CD4-positive, alpha-beta memory T cell (primary cell): ENCODE measurements around the gene ATP5PD. TPM values are rescaled to one million over a fixed set of nuclear protein-coding genes. Genes with fewer than 3 reads are reported as not detected.

ENCODE experiments used
- CTCF ChIA-PET: fragments of 350-600 bp; sonication (Branson Sonifier 250); formaldehyde crosslinking; loops from one replicate; lab custom pipeline; 2021; ENCODE audit warnings: inconsistent platforms; ENCODE audit not compliant: partially characterized antibody; lab: Charles Lee
- POLR2A ChIA-PET: fragments of 350-600 bp; sonication (Branson Sonifier 250); formaldehyde crosslinking; loops from one replicate; lab custom pipeline; 2021; ENCODE audit not compliant: partially characterized antibody; lab: Charles Lee
- DNase-seq, 5 donors: peaks; one replicate each; pipeline versions ENCODE4 v3.0.0 to v3.0.0-alpha.2; 2020 to 2022; ENCODE audit warnings: mixed read lengths in 1 of 5
- H3K27ac ChIP-seq: one replicate; pipeline ENCODE4 v1.7.0; 2013; ENCODE audit warnings: low read depth, low read length
- H3K27me3 ChIP-seq: 2 replicates; pipeline ENCODE4 v1.7.0; 2013; ENCODE audit warnings: mild to moderate bottlenecking, low read length, moderate library complexity; ENCODE audit not compliant: insufficient read depth
- H3K36me3 ChIP-seq: 2 replicates; pipeline ENCODE4 v1.7.0; 2013; ENCODE audit warnings: mild to moderate bottlenecking, low read length, moderate library complexity; ENCODE audit not compliant: insufficient read depth
- H3K4me1 ChIP-seq: 2 replicates; pipeline ENCODE4 v1.7.0; 2013; ENCODE audit warnings: mild to moderate bottlenecking, low read length, moderate library complexity; ENCODE audit not compliant: insufficient read depth
- H3K4me3 ChIP-seq, 2 donors: one replicate each; pipeline ENCODE4 v1.7.0; 2013; ENCODE audit warnings: low read length in 2 of 2, mild to moderate bottlenecking in 1 of 2
- H3K9me3 ChIP-seq, 2 donors: one replicate each; pipeline ENCODE4 v1.7.0; 2013; ENCODE audit warnings: low read length in 2 of 2, control low read depth in 1 of 2; ENCODE audit not compliant: control insufficient read depth in 1 of 2
- H3K27ac Mint-ChIP-seq, 7 donors: one replicate each; pipeline ENCODE4 v1.8.0; 2020 to 2021; ENCODE audit warnings: mixed read lengths in 7 of 7, mild to moderate bottlenecking in 6 of 7, inconsistent platforms in 3 of 7, moderate library complexity in 3 of 7
- H3K27me3 Mint-ChIP-seq, 2 donors: one replicate each; pipeline ENCODE4 v1.8.0; 2020 to 2021; ENCODE audit warnings: mixed read lengths in 2 of 2
- H3K36me3 Mint-ChIP-seq, 2 donors: one replicate each; pipeline ENCODE4 v1.8.0; 2020 to 2021; ENCODE audit warnings: mixed read lengths in 2 of 2, inconsistent platforms in 1 of 2, mild to moderate bottlenecking in 1 of 2
- H3K4me1 Mint-ChIP-seq, 4 donors: one replicate each; pipeline ENCODE4 v1.8.0; 2020 to 2021; ENCODE audit warnings: mixed read lengths in 4 of 4, mild to moderate bottlenecking in 1 of 4
- H3K4me3 Mint-ChIP-seq, 8 donors: one replicate each; pipeline ENCODE4 v1.8.0; 2020 to 2021; ENCODE audit warnings: mixed read lengths in 8 of 8, mild to moderate bottlenecking in 7 of 8, moderate library complexity in 6 of 8, inconsistent platforms in 3 of 8
- H3K9me3 Mint-ChIP-seq, 8 donors: one replicate each; pipeline ENCODE4 v1.8.0; 2020 to 2021; ENCODE audit warnings: mixed read lengths in 8 of 8, mild to moderate bottlenecking in 5 of 8, inconsistent platforms in 3 of 8, moderate library complexity in 1 of 8
- intact Hi-C: fragments of 100-400 bp; cut with micrococcal nuclease; formaldehyde crosslinking; loops from one replicate; pipeline ENCODE4 v1.15.1; 2023
- polyA plus RNA-seq, 2 donors: library from polyadenylated mRNA; unstranded; fragments of 300-500 nt; fragmentation: Illumina TruSeq; gene quantifications; one replicate each; pipeline ENCODE4 v1.2.3, GENCODE V29; 2021
- total RNA-seq, 2 experiments: library from RNA; stranded (reverse); gene quantifications; one replicate each; pipeline ENCODE4 v1.2.3, GENCODE V29; 2021

Gene ATP5PD
- total and polyA plus RNA-seq, 4 experiments from 2014 or later = 167 to 552 (median 300) TPM

GRCh38 chr17:75088465-75089417 lies 42.0 kb upstream of the ATP5PD start:
- Mint-ChIP-seq H3K36me3 (no peaks in the 10 kb centered on the region), H3K9me3 (no peaks in the 10 kb centered on the region), H3K4me3 (peak overlapping the region; percentile 72 to 86 (median 78)), H3K27me3 (no peaks in the 10 kb centered on the region), H3K27ac (peak overlapping the region in 6 of 7 donors; percentile 35 to 89 (median 76)), H3K4me1 (peaks cover 35 to 63% (median 48%) of the 10 kb centered on the region in 4 donors)
- Histone ChIP-seq H3K9me3 (no peaks in the 10 kb centered on the region), H3K36me3 (no peaks in the 10 kb centered on the region), H3K4me3 (peak overlapping the region in 1 of 2 donors; percentile 68), H3K4me1 (peaks cover 32% of the 10 kb centered on the region), H3K27me3 (no peaks in the 10 kb centered on the region), H3K27ac (peak overlapping the region; percentile 64)
- DNase-seq = no peak
- intact Hi-C loops = no loop called here
- ChIA-PET POLR2A (interaction anchor here (0.7 to 3.3 kb wide), 13 partner anchors 11 to 127 kb away, joined by 3 to 26 read pairs (median 5); partner anchors contain the start of genes ARMC7, ATP5PD, KCTD2 and MRPL58), CTCF (interaction anchor here (1.1 to 1.6 kb wide), 3 partner anchors 25 to 127 kb away, joined by 3 to 7 read pairs (median 4); no protein-coding TSS in a partner anchor)

GRCh38 chr17:75087558-75088453 lies 41.0 kb upstream of the ATP5PD start, which contains the start of gene SLC16A5:
Gene SLC16A5 (plus strand): TSS chr17:75087954. CDS start chr17:75093637, 5,683 bp downstream.
- ChIA-PET CTCF (interaction anchor here (1.0 to 1.6 kb wide), 4 partner anchors 26 to 126 kb away, joined by 3 to 7 read pairs (median 4); no protein-coding TSS in a partner anchor), POLR2A (interaction anchor here (0.7 to 3.3 kb wide), 19 partner anchors 10 to 126 kb away, joined by 3 to 26 read pairs (median 4); partner anchors contain the start of genes ARMC7, ATP5PD, JPT1 and KCTD2)
- Mint-ChIP-seq H3K9me3 (no peaks in the 10 kb centered on the region), H3K4me1 (peaks cover 36 to 64% (median 49%) of the 10 kb centered on the region in 4 donors), H3K27ac (peak within 1 kb of the TSS; percentile 35 to 97 (median 81)), H3K27me3 (no peaks in the 10 kb centered on the region), H3K4me3 (peak within 1 kb of the TSS; percentile 82 to 90 (median 84)), H3K36me3 (no peaks in the 10 kb centered on the region)
- Histone ChIP-seq H3K27ac (peak within 1 kb of the TSS; percentile 64), H3K9me3 (no peaks in the 10 kb centered on the region), H3K4me1 (peaks cover 32% of the 10 kb centered on the region), H3K4me3 (peak within 1 kb of the TSS; percentile 65 to 68), H3K36me3 (no peaks in the 10 kb centered on the region), H3K27me3 (no peaks in the 10 kb centered on the region)
- DNase-seq = peak; percentile 42 to 58 (median 45)
- intact Hi-C loops = loop anchor here (2.0 kb wide), 1 partner anchor 21 kb away; the partner anchor contains the start of gene ARMC7

GRCh38 chr17:75087182-75087557 lies 40.4 kb upstream of the ATP5PD start:
- H3K36me3 ChIP-seq = no peaks in the 10 kb centered on the region
- H3K4me1 Mint-ChIP-seq = peaks cover 33 to 65% (median 46%) of the 10 kb centered on the region in 4 donors
- H3K4me1 ChIP-seq = peaks cover 32% of the 10 kb centered on the region
- ChIA-PET CTCF (interaction anchor here (1.0 to 1.6 kb wide), 2 partner anchors 27 to 125 kb away, joined by 5 to 7 read pairs; no protein-coding TSS in a partner anchor), POLR2A (interaction anchor here (0.7 to 3.3 kb wide), 15 partner anchors 10 to 126 kb away, joined by 3 to 26 read pairs (median 4); partner anchors contain the start of genes ARMC7, ATP5PD, JPT1 and KCTD2)
- DNase-seq = no peak
- H3K4me3 ChIP-seq = peak overlapping the region; percentile 65 to 68
- no peaks in the 10 kb centered on the region for H3K27me3 ChIP-seq
- H3K27me3 Mint-ChIP-seq = no peaks in the 10 kb centered on the region
- intact Hi-C loops = loop anchor here (2.0 kb wide), 1 partner anchor 22 kb away; the partner anchor contains the start of gene ARMC7
- H3K9me3 ChIP-seq = no peaks in the 10 kb centered on the region
- H3K27ac ChIP-seq = peak overlapping the region; percentile 64
- H3K9me3 Mint-ChIP-seq = no peaks in the 10 kb centered on the region
- peak overlapping the region; percentile 79 to 90 (median 83) for H3K4me3 Mint-ChIP-seq
- no peaks in the 10 kb centered on the region for H3K36me3 Mint-ChIP-seq
- H3K27ac Mint-ChIP-seq = peak overlapping the region in 6 of 7 donors; percentile 79 to 85 (median 80)

- POLR2A ChIA-PET = interaction anchor here (0.7 to 3.3 kb wide), 8 partner anchors 9 to 119 kb away, joined by 3 to 26 read pairs (median 5); partner anchors contain the start of genes JPT1, MRPL58, NUP85 and SUMO2
- peaks cover 32% of the 10 kb centered on the region for H3K4me1 ChIP-seq
- no peaks in the 10 kb centered on the region for H3K9me3 ChIP-seq
- no peaks in the 10 kb centered on the region for H3K36me3 ChIP-seq
- no peak for DNase-seq
- Mint-ChIP-seq H3K9me3 (no peaks in the 10 kb centered on the region), H3K4me1 (peaks cover 29 to 60% (median 41%) of the 10 kb centered on the region in 4 donors), H3K27ac (peak overlapping the region in 6 of 7 donors; percentile 4 to 97 (median 80)), H3K27me3 (no peaks in the 10 kb centered on the region), H3K36me3 (no peaks in the 10 kb centered on the region), H3K4me3 (peak overlapping the region; percentile 37 to 86 (median 80))
- H3K27me3 ChIP-seq = no peaks in the 10 kb centered on the region
- H3K27ac ChIP-seq = no peak overlapping the region
- no peak overlapping the region for H3K4me3 ChIP-seq
- CTCF ChIA-PET = interaction anchor here (1.0 kb wide), 1 partner anchor 125 kb away, joined by 5 read pairs; no protein-coding TSS in a partner anchor
- intact Hi-C loops = loop anchor here (2.0 kb wide), 1 partner anchor 22 kb away; the partner anchor contains the start of gene ARMC7
Observed at GRCh38 chr17:75086496-75087181, 39.9 kb upstream of the ATP5PD start.

- H3K4me3 Mint-ChIP-seq = peak overlapping the region in 1 of 8 donors; percentile 15
- H3K36me3 Mint-ChIP-seq = no peaks in the 10 kb centered on the region
- H3K27ac Mint-ChIP-seq = peak overlapping the region in 3 of 7 donors; percentile 7 to 76 (median 35)
- Histone ChIP-seq H3K27me3 (no peaks in the 10 kb centered on the region), H3K27ac (no peak overlapping the region), H3K4me3 (no peak overlapping the region), H3K36me3 (no peaks in the 10 kb centered on the region), H3K4me1 (peaks cover 35% of the 10 kb centered on the region), H3K9me3 (no peaks in the 10 kb centered on the region)
- no peaks in the 10 kb centered on the region for H3K27me3 Mint-ChIP-seq
- intact Hi-C loops = no loop called here
- no peaks in the 10 kb centered on the region for H3K9me3 Mint-ChIP-seq
- CTCF ChIA-PET = no interaction called here
- peak in 3 of 5 donors; percentile 33 to 43 (median 38) for DNase-seq
- H3K4me1 Mint-ChIP-seq = peaks cover 19 to 50% (median 34%) of the 10 kb centered on the region in 4 donors
- POLR2A ChIA-PET = interaction anchor here (1.0 kb wide), 1 partner anchor 25 kb away, joined by 3 read pairs; the partner anchor contains the start of gene ARMC7
Observed at GRCh38 chr17:75084039-75084660, 37.4 kb upstream of the ATP5PD start.
